SK-N-SH (cell line): Measurements from ENCODE around the gene ALPI. TPM values are rescaled to one million over a fixed set of nuclear protein-coding genes. Genes with fewer than 3 reads are reported as not detected.

Experiments
- CTCF ChIA-PET: fragments of 300-600, 350-600 bp; formaldehyde crosslinking; extraction: SDS; loops from one replicate; lab custom pipeline; 2021; lab: Yijun Ruan, JAX
- POLR2A ChIA-PET: fragments of 350-600 bp; sonication (Branson Sonifier 250); formaldehyde crosslinking; extraction: SDS; loops from one replicate; lab custom pipeline; 2020; ENCODE audit warnings: antibody characterized with exemption, inconsistent platforms; lab: Yijun Ruan, JAX
- DNase-seq: peaks from one replicate; pipeline ENCODE4 v3.0.0; 2012
- H2AFZ ChIP-seq: fragments of 200-600 bp; sonication (generic); 2 replicates; pipeline ENCODE4 v1.8.1; 2016; ENCODE audit warnings: antibody characterized with exemption, mild to moderate bottlenecking, low read depth
- H3F3A ChIP-seq: fragments of 200-600 bp; sonication (generic); replicated peaks from 2 replicates; pipeline ENCODE3; 2016; ENCODE audit warnings: antibody characterized with exemption, mild to moderate bottlenecking; ENCODE audit not compliant: insufficient read depth
- H3K27ac ChIP-seq, 2 experiments: fragments of 200-500 bp in 1 of 2; fragments of 200-600 bp in 1 of 2; sonication (Bioruptor generic) in 1 of 2; sonication (generic), shearing (Covaris generic) in 1 of 2; 2 replicates each; pipeline versions ENCODE4 v1.5.1 to v1.6.1; 2014 to 2016; ENCODE audit warnings: low read depth in 2 of 2, inconsistent platforms in 1 of 2, low read length in 1 of 2, mild to moderate bottlenecking in 1 of 2, mixed read lengths in 1 of 2
- H3K27me3 ChIP-seq: fragments of 200-600 bp; sonication (generic), shearing (Covaris generic); 2 replicates; pipeline ENCODE4 v1.6.1; 2016; ENCODE audit warnings: mixed run types; ENCODE audit not compliant: insufficient read depth
- H3K36me3 ChIP-seq, 2 experiments: fragments of 200-500 bp in 1 of 2; fragments of 200-600 bp in 1 of 2; sonication (Bioruptor generic) in 1 of 2; sonication (generic) in 1 of 2; replicated peaks in 1 of 2; 2 replicates each; pipeline versions ENCODE3 to v1.5.1; 2014 to 2016; ENCODE audit warnings: low read length in 1 of 2, mild to moderate bottlenecking in 1 of 2; ENCODE audit not compliant: insufficient read depth in 2 of 2, control insufficient read depth in 1 of 2
- H3K4me1 ChIP-seq, 2 experiments: fragments of 200-500 bp in 1 of 2; fragments of 200-600 bp in 1 of 2; sonication (Bioruptor generic) in 1 of 2; sonication (generic), shearing (Covaris generic) in 1 of 2; 2 replicates each; pipeline versions ENCODE4 v1.5.1 to v1.6.1; 2014 to 2016; ENCODE audit warnings: low read depth in 1 of 2, low read length in 1 of 2, mixed run types in 1 of 2; ENCODE audit not compliant: insufficient read depth in 2 of 2, control insufficient read depth in 1 of 2
- H3K4me2 ChIP-seq: fragments of 200-600 bp; sonication (generic), shearing (Covaris generic); 2 replicates; pipeline ENCODE4 v1.6.1; 2017; ENCODE audit warnings: mixed run types
- H3K4me3 ChIP-seq, 2 experiments: fragments of 200-500 bp in 1 of 2; fragments of 200-600 bp in 1 of 2; sonication (Bioruptor generic) in 1 of 2; sonication (generic), shearing (Covaris generic) in 1 of 2; 2 replicates each; pipeline versions ENCODE4 v1.5.1 to v1.8.1; 2014 to 2016; ENCODE audit warnings: low read depth in 2 of 2, inconsistent platforms in 1 of 2, low read length in 1 of 2, mild to moderate bottlenecking in 1 of 2, mixed read lengths in 1 of 2, moderate library complexity in 1 of 2
- H3K79me2 ChIP-seq: fragments of 200-600 bp; sonication (generic); 2 replicates; pipeline ENCODE4 v1.8.1; 2017; ENCODE audit warnings: mild to moderate bottlenecking; ENCODE audit not compliant: insufficient read depth
- H3K9ac ChIP-seq: fragments of 200-600 bp; sonication (generic); 2 replicates; pipeline ENCODE4 v1.6.1; 2017; ENCODE audit warnings: mixed run types
- H3K9me2 ChIP-seq: fragments of 200-600 bp; sonication (generic); 2 replicates; pipeline ENCODE4 v1.6.1; 2017; ENCODE audit warnings: mixed run types
- H3K9me3 ChIP-seq: fragments of 200-600 bp; sonication (generic); 2 replicates; pipeline ENCODE4 v1.6.1; 2017; ENCODE audit warnings: mixed run types, mild to moderate bottlenecking, moderate library complexity
- H4K20me1 ChIP-seq: fragments of 200-600 bp; sonication (generic); 2 replicates; pipeline ENCODE4 v1.6.1; 2017; ENCODE audit warnings: mild to moderate bottlenecking, mixed run types; ENCODE audit not compliant: insufficient read depth
- EP300 ChIP-seq, 2 experiments: IDR thresholded peaks; 2 replicates each; pipeline versions ENCODE4 v1.4.0 to v1.6.1; 2012; ENCODE audit warnings: borderline replicate concordance in 1 of 2, low read depth in 1 of 2, low read length in 1 of 2
- FOXM1 ChIP-seq: IDR thresholded peaks from 2 replicates; pipeline ENCODE4 v1.4.0; 2012; ENCODE audit warnings: low read depth, mild to moderate bottlenecking
- POLR2AphosphoS5 ChIP-seq: IDR thresholded peaks from 2 replicates; pipeline ENCODE4 v1.6.1; 2012; ENCODE audit warnings: low read depth, low read length
- REST ChIP-seq: IDR thresholded peaks from 2 replicates; pipeline ENCODE4 v1.6.1; 2012; ENCODE audit warnings: mild to moderate bottlenecking, low read depth, low read length, moderate library complexity
- RXRA ChIP-seq: IDR thresholded peaks from 2 replicates; pipeline ENCODE4 v1.4.0; 2012; ENCODE audit warnings: low read depth, mild to moderate bottlenecking, borderline replicate concordance
- SIN3A ChIP-seq: IDR thresholded peaks from 2 replicates; pipeline ENCODE4 v1.6.1; 2012; ENCODE audit warnings: low read depth, mild to moderate bottlenecking, low read length, moderate library complexity, borderline replicate concordance
- SMC3 ChIP-seq: IDR thresholded peaks from 2 replicates; pipeline ENCODE4 v1.6.1; 2012; ENCODE audit warnings: low read depth, low read length, improper control_type of control experiment
- TAF1 ChIP-seq: IDR thresholded peaks from 2 replicates; pipeline ENCODE4 v1.6.1; 2012; ENCODE audit warnings: low read depth, mild to moderate bottlenecking, low read length, moderate library complexity, borderline replicate concordance
- TCF12 ChIP-seq: IDR thresholded peaks from 2 replicates; pipeline ENCODE4 v1.4.0; 2012
- TEAD4 ChIP-seq: IDR thresholded peaks from 2 replicates; pipeline ENCODE4 v1.4.0; 2012; ENCODE audit warnings: mild to moderate bottlenecking, borderline replicate concordance; ENCODE audit not compliant: insufficient read depth
- WGBS: methylation state at CpG from one replicate; pipeline ENCODE4 v1.1.6; 2017; ENCODE audit warnings: low lambda C conversion rate; 5-methylcytosine and 5-hydroxymethylcytosine counted together
- polyA plus RNA-seq, 3 experiments: library from polyadenylated mRNA; depleted of rRNA; stranded (reverse); fragments of >200 nt; gene quantifications; 2 replicates each; pipeline ENCODE4 v1.2.3, GENCODE V29; 2012

Gene ALPI
- polyA plus RNA-seq, 1 of the 3 experiments (the other 2 are of a cell fraction): not detected

- H3K79me2 ChIP-seq: no peaks in the 10 kb centered on the region
- H3F3A ChIP-seq: peaks cover 3% of the 10 kb centered on the region
- no peaks in the 10 kb centered on the region for H3K9me2 ChIP-seq
- ChIA-PET POLR2A (no interaction called here), CTCF (interaction anchor here (0.8 to 4.6 kb wide), 6 partner anchors 8 to 139 kb away, joined by 3 to 36 read pairs (median 5); no protein-coding TSS in a partner anchor)
- H3K27me3 ChIP-seq: 0 out of 2 replicates have a peak, but pooled peaks cover 16% of the 10 kb centered on the region
- H4K20me1 ChIP-seq: no peaks in the 10 kb centered on the region
- TF ChIP-seq SMC3 (no peak), REST (no peak)
- H3K36me3 ChIP-seq: no peaks in the 10 kb centered on the region
- H3K4me1 ChIP-seq: no peaks in the 10 kb centered on the region
- no peaks in the 10 kb centered on the region for H3K9me3 ChIP-seq
- H3K27ac ChIP-seq: no peak overlapping the region
- no peak overlapping the region for H3K4me3 ChIP-seq
- H3K4me2 ChIP-seq: no peak overlapping the region
- 69% methylated on average over 5 of the region's 6 CpGs for WGBS
- peak; percentile 5 for DNase-seq
- H2AFZ ChIP-seq: no peak overlapping the region
- H3K9ac ChIP-seq: no peak overlapping the region
Observed at GRCh38 chr2:232465061-232465460, 9.1 kb downstream of the ALPI start.

GRCh38 chr2:232466221-232466620 is 10.3 kb downstream of the ALPI start:
- Histone ChIP-seq H3K36me3 (no peaks in the 10 kb centered on the region), H3K4me1 (no peaks in the 10 kb centered on the region), H3K9me3 (no peaks in the 10 kb centered on the region), H4K20me1 (no peaks in the 10 kb centered on the region), H2AFZ (no peak overlapping the region), H3K79me2 (no peaks in the 10 kb centered on the region), H3K4me3 (no peak overlapping the region), H3F3A (peaks cover 3% of the 10 kb centered on the region), H3K4me2 (no peak overlapping the region), H3K27ac (no peak overlapping the region), H3K9ac (no peak overlapping the region), H3K27me3 (0 out of 2 replicates have a peak, but pooled peaks cover 16% of the 10 kb centered on the region), H3K9me2 (no peaks in the 10 kb centered on the region)
- ChIA-PET CTCF (interaction anchor here (1.0 kb wide), 1 partner anchor 22 kb away, joined by 3 read pairs; no protein-coding TSS in a partner anchor), POLR2A (no interaction called here)
- TF ChIP-seq POLR2AphosphoS5 (no peak), TAF1 (no peak), FOXM1 (no peak), TEAD4 (no peak), SIN3A (no peak), RXRA (no peak), EP300 (IDR thresholded peaks at IDR 0.05; ENCODE audit: borderline replicate concordance in 1 of 2, low read depth in 1 of 2, low read length in 1 of 2) (no peak), TCF12 (no peak)
- 55% methylated on average over 7 of the region's 7 CpGs for WGBS
- DNase-seq: no peak
